ENCODE measurements around the gene PACSIN2.

The PACSIN2 gene

GRCh38 chr22:42868751-42869251, 146.1 kb downstream of the PACSIN2 start:
- Histone ChIP-seq H3K4me1 (ENCODE audit: control insufficient read depth, low read length) (peaks cover 10% of the 10 kb centered on the region), H3K4me3 (ENCODE audit: low read length) (no peak overlapping the region)
- no peak for TF ChIP-seq CTCF (IDR thresholded peaks at IDR 0.05; ENCODE audit: low read depth, low read length, poor library complexity, severe bottlenecking)

GRCh38 chr22:42866100-42866499, 148.8 kb downstream of the PACSIN2 start:
- 0 out of 2 replicates have a peak, but pooled peaks cover 3% of the 10 kb centered on the region for H4K20me1 ChIP-seq (ENCODE audit: control insufficient read depth, insufficient read depth, low read depth, low read length)
- H3K4me2 ChIP-seq (ENCODE audit: low read length): no peak overlapping the region
- no peaks in the 10 kb centered on the region for H3K9me3 ChIP-seq (ENCODE audit: control insufficient read depth, insufficient read depth, low read length)
- no peaks in the 10 kb centered on the region for H3K9me2 ChIP-seq (replicated peaks; ENCODE audit: control insufficient read depth, low read length)
- H3K4me1 ChIP-seq (ENCODE audit: control insufficient read depth, low read length): peaks cover 17% of the 10 kb centered on the region
- no peaks in the 10 kb centered on the region for H3K27me3 ChIP-seq (ENCODE audit: control insufficient read depth, low read length)
- H3K4me3 ChIP-seq (ENCODE audit: low read length): no peak overlapping the region
- no peak overlapping the region for H3K27ac ChIP-seq (ENCODE audit: low read depth, low read length)
- no peaks in the 10 kb centered on the region for H3F3A ChIP-seq (ENCODE audit: control insufficient read depth, insufficient read depth)
- H3K79me2 ChIP-seq (ENCODE audit: control insufficient read depth, low read length): no peaks in the 10 kb centered on the region
- 0 out of 2 replicates have a peak, but pooled peaks cover 3% of the 10 kb centered on the region for H3K36me3 ChIP-seq (ENCODE audit: control insufficient read depth, low read length)
- TF ChIP-seq EZH2phosphoT487 (IDR thresholded peaks at IDR 0.05; ENCODE audit: borderline replicate concordance, low read length) (no peak), CTCF (IDR thresholded peaks at IDR 0.05; ENCODE audit: low read depth, low read length, poor library complexity, severe bottlenecking) (no peak)

More at GRCh38 chr22:42868751-42869251, 146.1 kb downstream of the PACSIN2 start:
- Histone ChIP-seq H3K9me2 (replicated peaks; ENCODE audit: control insufficient read depth, low read length) (no peaks in the 10 kb centered on the region), H3K27ac (ENCODE audit: low read depth, low read length) (no peak overlapping the region), H3K27me3 (ENCODE audit: control insufficient read depth, low read length) (no peaks in the 10 kb centered on the region), H3F3A (ENCODE audit: control insufficient read depth, insufficient read depth) (no peaks in the 10 kb centered on the region), H3K9me3 (ENCODE audit: control insufficient read depth, insufficient read depth, low read length) (no peaks in the 10 kb centered on the region), H3K36me3 (ENCODE audit: control insufficient read depth, low read length) (peaks cover 10% of the 10 kb centered on the region; the same call in 1 of the 2 replicates), H3K4me2 (ENCODE audit: low read length) (no peak overlapping the region), H3K79me2 (ENCODE audit: control insufficient read depth, low read length) (no peaks in the 10 kb centered on the region), H4K20me1 (ENCODE audit: control insufficient read depth, insufficient read depth, low read depth, low read length) (0 out of 2 replicates have a peak, but pooled peaks cover 3% of the 10 kb centered on the region)

- Histone ChIP-seq H3K27ac (ENCODE audit: low read depth, low read length) (no peak overlapping the region), H3F3A (ENCODE audit: control insufficient read depth, insufficient read depth) (peaks cover 3% of the 10 kb centered on the region; the same call in 1 of the 2 replicates), H3K4me3 (ENCODE audit: low read length) (no peak overlapping the region), H3K36me3 (ENCODE audit: control insufficient read depth, low read length) (no peaks in the 10 kb centered on the region), H3K27me3 (ENCODE audit: control insufficient read depth, low read length) (no peaks in the 10 kb centered on the region), H3K79me2 (ENCODE audit: control insufficient read depth, low read length) (no peaks in the 10 kb centered on the region), H3K4me2 (ENCODE audit: low read length) (no peak overlapping the region), H4K20me1 (ENCODE audit: control insufficient read depth, insufficient read depth, low read depth, low read length) (0 out of 2 replicates have a peak, but pooled peaks cover under 1% of the 10 kb centered on the region), H3K4me1 (ENCODE audit: control insufficient read depth, low read length) (peaks cover 17% of the 10 kb centered on the region), H3K9me3 (ENCODE audit: control insufficient read depth, insufficient read depth, low read length) (no peaks in the 10 kb centered on the region), H3K9me2 (replicated peaks; ENCODE audit: control insufficient read depth, low read length) (no peaks in the 10 kb centered on the region)
- no peak for TF ChIP-seq EZH2phosphoT487 (IDR thresholded peaks at IDR 0.05; ENCODE audit: borderline replicate concordance, low read length)
- TF ChIP-seq CTCF (IDR thresholded peaks at IDR 0.05; ENCODE audit: low read depth, low read length, poor library complexity, severe bottlenecking): no peak
These were observed 149.4 kb downstream of the PACSIN2 start for GRCh38 chr22:42865536-42865935.

All from DOHH2 (cell line).